LoVo (cell line): ENCODE measurements around the gene OSBPL5.

Experiments
- DNase-seq: peaks from one replicate; pipeline ENCODE4 v3.0.0-alpha.2; 2016; ENCODE audit warnings: low spot score

Gene OSBPL5

DNA sequence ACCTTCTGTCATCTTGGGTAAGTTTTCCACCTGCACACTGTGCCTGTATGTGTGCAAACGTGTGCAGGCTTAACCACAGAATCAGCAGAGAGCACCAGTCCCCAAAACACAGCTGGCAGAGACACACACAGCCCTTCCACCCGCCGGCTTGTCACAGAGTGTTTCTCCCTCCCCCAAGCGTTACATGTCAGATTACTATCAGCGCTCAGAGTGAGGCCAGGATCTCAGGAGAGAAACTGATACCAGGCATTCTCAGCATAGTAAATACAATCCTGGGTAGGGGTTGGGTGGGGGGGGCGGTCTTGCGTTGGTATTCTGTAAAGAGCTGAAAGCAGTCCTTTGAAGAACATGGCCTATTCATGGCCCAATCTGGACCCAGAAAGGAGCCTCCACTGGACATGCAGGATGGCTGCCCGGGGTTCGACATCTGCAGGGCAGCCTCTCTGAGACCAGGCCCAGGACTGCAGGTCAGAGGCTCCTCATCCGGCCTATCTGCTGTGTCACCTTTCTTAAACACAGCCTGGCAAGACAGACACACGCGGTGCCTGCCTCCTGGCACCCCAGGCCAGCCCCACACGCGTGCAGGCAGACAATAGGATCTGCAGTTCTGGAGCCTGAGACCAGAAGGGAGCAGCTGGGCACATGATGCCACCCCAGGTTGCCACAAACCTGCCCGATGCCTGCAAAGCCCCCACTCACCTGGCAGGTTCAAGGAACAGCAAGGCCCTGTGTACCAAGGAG is 1.7 kb downstream of the OSBPL5 start:
- no peak for DNase-seq

DNA sequence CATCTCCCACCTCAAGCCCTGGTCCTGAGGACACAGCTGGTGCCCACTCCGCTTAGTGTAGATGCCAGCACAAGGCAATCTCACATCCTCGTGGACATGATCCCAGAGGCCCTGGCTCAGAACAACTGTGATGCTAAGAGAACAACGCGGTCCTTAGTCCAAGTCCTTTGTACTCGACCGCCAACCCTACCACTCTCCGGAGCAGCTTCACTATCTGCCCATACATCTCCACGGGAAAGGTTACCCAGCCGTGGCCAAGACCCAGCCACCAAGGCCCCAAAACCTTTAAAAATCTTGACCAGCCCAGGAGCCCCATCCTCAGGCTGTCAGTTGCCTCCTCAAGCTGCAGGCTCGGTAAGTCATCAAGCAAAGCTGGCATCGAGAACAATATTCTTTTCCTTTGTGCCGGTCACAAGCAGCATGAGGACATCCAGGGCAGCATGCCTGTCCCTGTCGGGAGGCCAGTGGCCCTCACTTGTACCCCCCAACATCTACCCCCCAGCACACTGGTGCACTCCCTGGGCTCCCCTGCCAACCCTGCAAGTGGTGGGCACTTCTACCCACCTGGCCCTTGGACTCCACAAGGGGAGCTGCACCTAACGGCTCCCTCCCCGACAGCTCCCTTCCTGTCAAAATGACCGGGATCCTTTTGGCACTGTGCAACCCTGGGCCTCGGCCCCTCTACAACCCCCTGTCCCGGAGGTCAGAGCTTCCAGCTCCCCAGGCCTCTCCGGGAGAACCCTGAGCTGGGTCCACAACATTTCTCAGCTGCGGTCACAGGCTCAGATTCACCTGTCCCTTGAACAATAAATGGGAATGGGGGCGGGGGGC is 2.5 kb downstream of the OSBPL5 start:
- DNase-seq: no peak

DNA sequence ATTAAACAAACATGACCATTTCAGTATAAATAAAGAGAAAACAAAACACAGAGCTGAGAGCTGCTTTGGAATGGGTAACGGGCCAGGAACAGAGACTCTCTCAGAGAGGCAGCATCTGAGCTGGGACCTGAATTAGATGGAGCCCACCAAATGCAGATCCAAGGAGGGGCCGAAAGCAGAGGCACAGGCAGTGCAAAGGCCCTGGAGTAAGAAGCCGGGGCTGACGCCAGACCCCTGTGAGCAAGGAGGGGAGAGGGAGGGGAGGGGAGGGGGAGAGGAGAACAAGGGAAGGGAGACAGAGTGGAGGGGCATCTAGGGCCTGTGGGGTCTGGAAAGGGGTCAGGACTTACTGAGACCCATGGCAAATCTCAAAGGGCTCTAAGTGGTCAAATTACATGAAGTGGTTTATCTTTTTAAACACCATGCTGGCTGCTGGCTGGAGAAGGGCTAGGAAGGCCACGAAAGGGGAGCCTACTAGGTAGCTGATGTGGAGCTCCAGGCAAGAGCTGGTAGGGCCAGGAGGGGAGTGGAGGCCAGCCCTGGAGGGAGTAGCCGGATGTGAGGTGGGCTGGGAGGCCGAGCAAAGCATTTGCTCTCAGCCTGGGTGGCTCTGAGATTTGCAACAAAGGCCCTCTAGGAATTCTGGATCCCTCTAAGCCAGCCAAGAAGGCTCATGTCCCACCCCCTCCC is 3.2 kb downstream of the OSBPL5 start:
- no peak for DNase-seq

DNA sequence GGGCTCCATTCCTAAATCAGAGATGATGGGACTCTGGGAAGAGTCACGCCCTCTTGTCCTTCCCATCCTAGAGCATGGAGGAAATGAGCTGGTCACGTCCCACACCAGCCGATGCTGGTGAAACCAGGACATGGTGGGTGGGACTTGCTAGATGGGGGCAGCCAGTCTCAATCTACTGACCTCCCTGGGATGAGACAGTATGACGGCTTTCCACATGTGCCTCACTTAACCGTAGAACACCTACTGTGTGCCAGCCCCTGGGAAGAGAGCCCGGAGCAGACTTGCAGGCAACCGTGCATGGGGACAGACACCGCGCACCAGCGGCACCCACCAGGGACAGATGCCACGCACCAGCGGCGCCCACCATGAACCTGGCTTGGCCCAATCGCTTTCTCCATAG is 3.8 kb downstream of the OSBPL5 start:
- no peak for DNase-seq

DNA sequence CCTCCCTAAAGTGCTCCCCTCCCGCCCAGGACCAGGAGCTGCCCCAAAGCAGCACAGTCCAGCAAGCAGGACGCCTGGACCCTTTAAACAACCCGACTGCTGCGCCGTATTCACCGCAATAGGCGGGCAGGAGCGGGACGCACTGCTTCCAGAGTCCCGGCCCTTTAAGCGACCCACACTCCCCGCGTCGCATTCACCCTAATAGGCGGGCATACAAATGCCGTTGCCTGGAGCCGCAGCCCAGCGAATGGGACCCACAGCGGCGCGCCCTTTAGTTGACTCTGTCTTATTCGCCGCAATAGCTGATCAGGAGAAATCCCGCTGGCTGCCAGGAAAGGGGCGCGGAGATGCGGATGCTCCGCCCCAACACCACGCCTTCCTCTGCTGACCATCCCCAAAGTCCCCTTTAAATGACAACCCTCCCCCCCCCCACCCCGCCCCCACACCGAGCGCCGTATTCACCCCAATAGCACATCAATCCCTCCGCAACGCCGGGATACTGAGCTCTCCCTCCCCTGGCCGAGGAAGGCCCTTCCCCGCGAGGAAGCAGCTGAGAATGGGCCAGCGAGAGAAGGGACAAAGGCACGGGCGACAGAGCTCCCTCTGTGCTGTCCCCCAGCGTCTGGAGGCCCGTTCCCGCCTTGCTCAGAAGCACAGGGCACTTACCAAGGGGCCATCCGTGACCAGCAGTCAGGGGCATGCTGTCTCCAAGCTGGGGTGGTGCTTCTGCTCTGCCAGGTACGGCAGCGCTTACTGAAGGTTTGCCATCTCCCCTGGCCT is 4.7 kb downstream of the OSBPL5 start:
- no peak for DNase-seq

DNA sequence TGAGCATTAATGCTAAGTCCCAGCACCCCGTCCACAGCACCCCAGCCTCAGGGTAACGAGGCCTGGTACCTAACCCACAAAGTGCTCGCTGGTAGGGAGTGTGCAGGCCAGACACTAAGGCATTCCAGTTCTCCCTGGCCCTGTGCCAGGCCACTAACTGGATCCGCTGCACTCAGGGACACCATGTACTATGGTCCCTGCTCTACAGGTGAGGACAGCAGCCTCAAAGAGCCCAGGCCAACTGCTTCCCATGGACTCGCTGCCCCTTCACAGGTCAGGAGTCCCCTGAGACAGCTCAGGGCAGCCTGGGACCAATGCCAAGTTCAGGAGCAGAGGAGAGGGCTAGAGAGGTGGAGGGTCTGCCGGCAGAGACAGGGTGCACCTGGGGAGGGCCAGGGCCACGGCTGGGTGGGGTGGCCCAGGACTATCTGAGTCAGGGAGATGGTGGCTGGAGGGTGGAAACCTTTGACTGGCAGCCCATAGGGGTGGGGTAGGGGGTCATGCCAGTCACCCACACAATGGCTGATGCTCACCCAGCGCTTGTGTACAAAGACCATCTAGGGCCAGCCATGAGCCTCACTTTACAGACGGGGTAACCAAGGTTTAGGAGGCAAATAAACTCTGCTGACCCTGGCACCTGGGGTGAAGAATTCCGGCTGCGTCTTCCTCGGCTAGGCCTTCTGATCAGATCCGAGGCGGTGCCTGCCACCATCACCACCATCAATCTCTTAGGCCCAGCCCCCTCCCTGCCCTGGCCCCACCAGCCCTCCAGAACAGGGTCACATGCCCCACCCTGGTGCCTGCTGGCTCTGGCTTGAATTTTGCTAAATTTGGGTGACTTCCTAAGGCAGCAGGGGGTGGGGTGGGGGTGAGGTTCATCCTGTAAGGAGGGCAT is 5.6 kb downstream of the OSBPL5 start:
- no peak for DNase-seq

DNA sequence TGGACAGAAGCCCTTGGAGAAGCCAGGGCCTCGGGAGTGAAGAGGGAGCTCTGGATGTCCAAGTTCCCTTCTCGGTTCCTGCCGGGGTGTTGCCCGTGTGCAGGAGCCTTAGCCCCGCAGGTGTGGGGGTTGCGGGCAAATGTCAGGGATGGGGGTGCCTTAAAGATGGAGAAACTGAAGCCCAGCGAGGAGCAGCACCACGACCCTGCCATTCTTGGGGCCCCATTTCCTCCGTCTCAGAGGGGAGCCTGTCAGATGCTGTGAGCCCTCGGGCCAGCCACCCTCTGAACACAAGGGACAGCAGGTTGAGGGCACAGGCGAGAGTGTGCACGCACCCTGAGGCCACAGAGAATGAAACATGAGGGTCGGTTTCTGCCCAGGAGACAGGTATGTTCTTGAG is 6.3 kb downstream of the OSBPL5 start:
- DNase-seq: no peak

DNA sequence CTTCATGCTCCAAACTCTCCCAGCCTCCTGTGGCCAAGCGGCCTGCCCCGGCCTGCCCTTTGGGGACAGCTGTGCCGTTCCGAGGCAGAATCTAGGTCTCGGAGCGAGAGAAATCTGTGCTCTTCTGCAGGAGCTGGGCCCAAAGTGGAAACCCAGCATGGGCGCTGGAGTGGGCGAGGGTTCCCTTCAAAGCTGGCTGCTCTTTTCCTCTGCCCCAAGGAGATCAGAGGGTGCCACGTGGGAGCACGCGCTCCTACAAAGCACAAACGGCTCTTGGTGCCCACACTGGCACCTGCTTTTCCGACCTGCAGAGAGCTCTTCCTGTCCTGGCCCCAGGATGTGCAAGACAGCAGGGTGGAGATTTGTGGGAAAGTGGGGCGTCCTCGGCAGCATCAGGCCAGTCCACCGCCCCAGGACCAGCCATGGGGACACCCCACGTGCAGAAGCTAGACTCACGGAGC is 6.9 kb downstream of the OSBPL5 start:
- DNase-seq: no peak

DNA sequence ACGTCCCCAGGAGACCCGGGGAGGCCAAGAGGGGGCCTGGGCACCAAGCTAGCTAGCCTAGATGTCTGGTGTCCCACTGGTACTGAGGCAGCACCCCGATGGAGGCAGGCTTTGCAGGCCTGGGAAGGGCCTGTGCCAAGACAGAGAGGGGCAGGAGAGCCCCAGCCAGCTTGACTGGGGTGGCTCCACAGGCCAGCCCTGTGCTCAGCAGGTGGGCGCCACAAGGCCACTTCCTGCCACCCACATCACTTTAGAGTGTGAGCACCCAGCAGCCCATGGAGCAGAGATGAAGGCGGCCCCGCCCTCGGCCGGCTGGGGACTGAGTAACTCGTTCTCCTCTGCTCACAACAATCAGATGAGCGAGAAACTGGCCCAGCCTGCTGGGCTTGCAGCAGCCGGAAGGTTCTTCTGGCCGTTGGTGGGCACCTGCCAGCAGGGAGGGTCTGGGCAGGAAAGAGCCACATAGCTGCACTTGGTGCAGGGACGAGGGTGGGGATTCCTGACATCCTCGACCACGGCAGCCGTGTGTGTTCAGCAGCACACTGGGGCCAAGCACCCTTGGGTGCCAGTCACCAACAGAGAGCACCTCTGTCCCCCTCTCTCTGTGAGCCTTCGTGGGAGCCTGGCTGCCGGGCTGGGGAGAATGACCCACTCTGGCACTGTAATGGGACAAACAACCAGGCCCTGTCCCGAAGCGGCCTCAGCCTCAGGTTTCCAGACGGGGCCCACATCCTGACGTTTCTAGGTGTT is 7.6 kb downstream of the OSBPL5 start:
- no peak for DNase-seq

DNA sequence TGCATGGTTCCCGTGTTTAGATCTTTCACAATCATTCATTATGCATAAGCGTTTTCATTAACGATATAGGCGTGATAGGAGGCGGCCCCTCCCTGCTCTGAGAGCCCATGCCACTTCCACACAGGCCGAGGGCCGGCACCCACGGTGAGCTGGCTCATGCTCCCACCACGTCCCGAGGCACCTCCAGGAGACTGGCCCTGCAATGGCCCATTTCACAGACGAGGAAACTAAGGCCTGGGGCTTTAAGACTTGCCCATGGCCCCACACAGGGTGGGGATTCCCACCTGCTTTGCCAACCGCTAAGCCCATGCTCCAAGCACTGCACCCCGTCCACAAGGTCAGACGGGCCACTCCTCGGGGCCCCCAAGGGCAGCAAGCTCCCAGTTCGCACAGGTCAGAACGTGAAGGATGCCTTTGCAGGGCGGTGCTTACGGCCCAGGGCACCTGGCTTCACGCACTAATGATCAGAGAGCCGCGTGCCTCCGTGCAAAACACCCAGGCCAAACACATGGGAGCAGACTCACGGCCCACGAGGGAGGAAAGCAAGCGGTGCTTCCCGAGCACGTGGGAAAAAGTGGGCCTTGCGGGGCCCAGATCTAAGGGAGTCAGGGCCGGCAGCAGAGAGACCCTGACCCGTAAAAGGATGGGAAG is 8.3 kb downstream of the OSBPL5 start:
- DNase-seq: no peak

DNA sequence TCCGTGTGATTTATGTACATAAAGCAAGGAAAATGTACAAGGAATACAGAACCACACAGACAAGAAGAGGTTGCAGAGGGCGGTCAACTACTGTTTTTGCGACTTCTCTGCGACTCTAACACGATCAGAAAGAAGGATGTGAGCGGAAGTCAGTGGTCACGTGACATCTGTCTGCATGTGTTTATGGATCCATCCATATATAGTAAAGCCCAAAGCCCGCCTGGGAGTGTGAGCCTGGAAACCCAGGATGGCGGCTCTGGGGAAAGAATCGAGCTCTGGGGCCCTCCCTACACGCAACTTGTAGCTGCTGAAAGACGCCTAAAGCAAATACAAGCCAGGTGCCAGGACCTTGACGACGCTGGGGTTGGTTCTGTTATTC is 8.8 kb downstream of the OSBPL5 start:
- DNase-seq: no peak

DNA sequence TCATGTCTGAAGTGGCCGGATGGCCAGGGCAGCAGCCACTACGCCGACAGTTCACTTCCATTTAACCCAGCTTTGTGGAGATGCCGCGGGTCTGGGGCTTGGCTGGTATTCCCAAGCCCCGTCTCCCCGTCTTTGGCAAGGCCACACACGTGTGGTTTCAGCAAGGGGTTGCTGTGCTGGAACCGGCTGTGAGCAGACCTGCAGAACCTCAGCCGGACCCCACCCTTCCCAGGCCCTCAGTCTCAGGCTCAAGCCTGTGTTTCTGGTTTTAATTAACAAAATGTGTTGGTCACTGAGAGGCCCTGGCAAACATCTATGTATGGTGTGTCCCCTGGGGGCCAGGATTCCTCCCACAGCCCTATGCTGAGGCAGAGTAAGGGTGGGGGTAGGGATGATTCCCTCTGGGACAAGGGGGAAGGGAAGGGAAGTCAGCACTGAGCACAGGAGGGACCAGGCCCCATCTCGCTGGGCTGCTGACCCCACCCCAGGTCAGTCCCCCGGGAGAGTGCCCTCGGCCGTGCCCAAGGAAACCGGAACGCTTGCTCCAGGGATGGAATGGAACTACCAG is 9.3 kb downstream of the OSBPL5 start:
- no peak for DNase-seq

DNA sequence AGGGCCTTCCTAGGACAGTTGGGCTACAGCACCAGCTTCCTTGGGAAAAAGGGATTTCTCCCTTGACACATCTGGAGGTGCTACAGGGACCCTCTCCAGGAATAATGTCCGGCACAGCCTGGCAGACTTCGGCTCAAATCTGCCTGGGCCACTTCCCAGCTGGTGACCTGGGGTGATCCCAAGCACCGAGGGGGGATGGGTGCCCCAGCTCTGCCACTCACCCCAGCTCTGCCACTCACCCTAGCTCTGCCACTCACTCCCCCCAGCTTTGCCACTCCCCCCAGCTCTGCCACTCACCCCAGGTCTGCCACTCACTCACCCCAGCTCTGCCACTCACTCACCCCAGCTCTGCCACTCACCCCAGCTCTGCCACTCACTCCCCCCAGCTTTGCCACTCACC is 9.9 kb downstream of the OSBPL5 start:
- no peak for DNase-seq

DNA sequence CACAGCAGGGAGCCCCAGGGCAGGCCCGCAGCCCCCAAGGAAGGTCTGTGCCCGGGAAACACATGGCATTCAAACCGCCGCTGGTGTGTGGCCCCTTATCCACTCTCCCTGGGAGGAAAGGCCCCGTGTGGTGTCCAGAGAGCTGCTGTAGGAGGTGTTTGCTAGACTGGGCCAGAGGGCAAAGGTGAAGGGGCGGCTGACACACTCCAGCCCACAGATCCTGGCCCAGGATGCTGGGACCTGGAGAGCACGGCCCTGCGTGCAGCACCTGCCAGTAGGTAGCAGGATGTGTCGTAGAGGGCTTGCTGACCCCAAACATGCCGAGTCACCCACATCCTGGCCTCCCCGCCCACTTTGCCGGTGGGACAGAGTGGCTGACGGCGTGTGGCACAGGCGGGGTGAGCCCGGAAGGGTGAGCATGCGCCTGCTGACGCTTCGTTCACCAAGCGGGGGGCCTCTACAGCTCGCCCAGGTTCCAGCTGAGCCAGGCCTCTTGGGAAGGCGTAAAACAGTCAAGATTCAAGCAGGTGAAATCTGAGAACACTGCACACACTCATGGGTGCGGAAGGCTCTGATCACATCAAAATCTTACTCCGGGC is 11.0 kb downstream of the OSBPL5 start:
- DNase-seq: no peak

DNA sequence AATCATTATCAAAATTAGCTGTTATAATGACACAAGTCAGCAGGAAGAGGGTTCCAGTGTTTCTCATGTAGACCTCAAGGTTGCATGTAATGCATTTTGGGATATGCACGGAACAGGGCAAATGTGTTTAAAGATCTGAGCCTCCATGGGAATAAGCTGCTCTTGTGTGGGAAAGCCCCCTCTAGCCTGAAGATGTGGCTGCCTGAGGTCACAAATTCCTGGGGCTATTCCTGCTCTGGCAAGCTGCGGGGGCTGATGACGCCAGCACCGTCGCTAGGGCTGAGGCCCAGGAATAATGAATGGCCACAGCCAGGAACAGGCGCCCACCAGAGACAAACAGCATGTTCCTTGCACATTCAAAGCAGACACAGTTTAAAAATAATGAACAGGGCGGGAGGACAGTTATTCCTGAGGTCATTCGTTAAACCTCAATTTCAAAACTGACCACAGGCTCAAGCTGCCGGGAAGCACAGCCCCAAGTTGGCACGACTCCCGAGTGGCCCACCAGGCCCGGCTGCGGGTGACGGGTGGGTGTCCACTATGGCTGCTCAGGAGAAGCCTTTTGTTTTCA is 11.7 kb downstream of the OSBPL5 start:
- no peak for DNase-seq

DNA sequence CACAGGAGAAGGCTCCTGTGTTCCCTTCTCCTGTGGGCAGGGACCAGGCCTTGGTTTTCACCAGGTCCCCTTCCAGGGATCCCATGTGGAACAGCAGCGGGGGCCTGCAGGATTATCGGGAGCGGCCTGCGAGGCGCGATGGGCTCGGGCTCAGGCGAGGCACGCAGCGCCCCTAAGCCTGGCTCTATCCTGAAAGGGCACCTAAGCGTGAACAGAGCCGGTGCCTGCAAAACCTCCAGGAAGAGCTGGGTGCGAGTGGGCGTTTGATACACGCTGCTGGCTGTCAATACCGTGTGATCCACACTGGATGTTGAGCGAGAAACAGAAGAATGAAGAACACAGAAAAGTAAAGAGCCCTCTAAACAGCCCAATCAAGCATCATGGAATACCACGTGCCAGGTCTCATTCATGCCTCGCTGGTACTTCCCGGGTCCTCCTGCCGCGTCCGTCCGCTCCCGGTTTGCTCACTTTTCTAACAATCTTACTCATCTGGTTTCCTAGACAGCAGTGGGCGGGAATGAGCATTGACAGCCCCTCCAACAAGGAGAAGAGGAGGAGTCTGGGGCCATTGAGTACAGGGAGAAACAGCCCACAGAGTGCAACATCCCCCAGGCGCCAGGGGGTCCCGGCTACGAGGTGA is 12.5 kb downstream of the OSBPL5 start:
- no peak for DNase-seq

DNA sequence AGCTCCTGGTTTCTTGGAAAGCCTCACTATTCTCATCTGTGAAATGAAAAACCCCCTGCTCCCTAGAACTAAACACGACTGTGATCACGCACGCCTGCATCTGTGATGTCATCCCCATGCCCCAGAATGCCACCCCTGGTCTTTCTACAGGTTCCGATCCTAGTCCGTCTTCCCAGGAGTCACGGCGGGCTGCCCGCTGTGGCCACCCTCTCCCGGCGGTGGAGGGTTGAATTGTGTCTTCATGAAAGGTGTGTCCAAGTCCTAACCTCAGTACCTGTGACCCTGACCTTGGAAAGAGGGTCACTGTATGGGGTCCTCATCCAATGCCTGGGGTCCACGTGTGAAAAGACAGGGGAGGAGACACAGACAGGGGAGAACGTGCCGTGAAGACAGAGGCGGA is 14.4 kb downstream of the OSBPL5 start:
- no peak for DNase-seq

DNA sequence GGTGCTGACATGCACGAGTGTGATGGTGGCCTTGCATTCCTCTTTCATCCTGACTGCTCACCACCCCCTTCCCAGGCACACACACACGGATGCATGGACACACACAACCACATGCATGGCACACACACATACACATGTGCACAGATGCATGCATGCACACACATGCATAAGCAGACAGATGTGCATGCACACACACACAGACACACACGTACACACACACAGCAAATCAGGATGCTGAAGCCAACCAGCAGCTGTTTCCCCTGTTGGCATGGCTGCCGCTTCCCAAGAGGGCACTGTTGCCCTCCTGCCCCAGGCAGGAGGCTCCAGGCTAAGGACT is 15.3 kb downstream of the OSBPL5 start:
- no peak for DNase-seq
